HG03066 (cell line): Measurements from ENCODE around the gene ATP6V0B.

Source experiments
- ATAC-seq: cut with Tn5 transposase; IDR thresholded peaks from one replicate; pipeline ENCODE4 v1.9.1; 2021; ENCODE audit warnings: low read depth; ENCODE audit not compliant: unreplicated experiment

Gene ATP6V0B

DNA sequence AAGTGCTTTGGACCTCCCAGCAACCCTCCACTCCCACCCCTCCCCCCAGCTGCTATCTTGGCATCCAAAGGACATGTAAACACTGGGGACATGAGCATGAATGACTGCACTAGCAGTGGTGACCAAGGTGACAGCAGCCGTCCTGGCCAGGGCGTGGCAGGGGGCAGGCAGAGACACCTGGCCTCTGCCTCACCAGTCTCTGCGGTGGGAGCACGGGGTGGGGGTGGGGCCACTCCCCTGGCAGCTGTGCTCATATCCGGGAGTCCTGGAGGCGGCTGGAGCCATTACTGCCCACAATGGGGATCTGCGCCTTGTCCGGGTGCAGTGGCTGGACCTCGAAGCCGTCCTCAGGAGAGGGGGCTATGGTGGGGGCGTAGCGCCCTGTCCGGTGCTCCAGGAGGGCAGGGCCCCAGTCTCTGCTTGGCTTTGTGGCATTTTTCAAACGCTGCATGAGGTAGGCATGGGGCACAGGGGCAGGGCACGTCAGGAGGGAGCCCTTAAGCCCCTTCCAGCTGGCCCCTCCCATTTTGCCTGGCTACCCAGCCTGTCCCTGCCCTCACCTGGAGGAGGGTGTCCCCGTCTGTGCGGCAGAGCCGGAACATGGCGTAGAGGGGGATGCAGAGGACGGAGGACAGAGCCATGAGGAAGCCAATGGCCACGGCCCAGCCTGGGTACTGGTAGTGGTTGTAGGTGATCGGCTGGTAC lies 22.7 kb downstream of the ATP6V0B start:
- no peak for ATAC-seq

DNA sequence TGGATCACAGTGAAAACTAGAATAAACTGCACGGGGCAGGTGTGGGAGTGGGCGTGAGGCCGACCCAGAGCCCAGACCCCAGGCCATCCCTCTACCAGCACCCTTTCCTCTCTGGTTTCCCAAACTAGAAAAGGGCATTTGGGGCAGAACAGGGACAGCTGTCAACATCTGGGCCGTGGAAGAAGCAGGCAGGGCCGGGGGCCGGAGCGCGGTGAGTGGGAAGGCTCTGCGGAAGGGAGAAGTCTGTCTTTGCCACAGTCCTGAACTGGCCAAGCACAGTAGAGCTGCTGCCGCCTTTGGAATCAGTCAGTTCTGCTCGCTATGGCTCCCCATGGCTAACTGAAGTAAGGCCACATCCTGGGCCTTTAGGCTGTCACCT lies 23.2 kb downstream of the ATP6V0B start:
- no peak for ATAC-seq

DNA sequence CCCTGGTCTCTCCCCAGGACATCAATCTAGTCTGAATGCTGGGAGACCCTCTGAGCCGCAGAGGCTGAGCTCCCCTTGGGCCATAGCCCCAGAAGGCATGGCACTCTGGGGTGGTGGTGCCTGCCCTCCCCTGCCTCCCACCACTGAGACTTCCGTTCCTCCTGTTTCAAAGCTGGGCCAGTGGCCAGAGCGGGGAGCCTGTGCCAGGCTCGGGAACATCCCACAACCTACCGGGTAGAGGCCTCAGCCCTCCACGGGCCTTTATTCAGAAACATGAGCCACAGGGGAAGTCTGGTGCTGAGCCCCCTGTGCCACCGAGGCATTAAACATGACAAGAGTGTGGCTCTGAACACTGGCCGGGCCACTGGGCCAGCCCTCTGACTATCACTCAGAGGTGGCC lies 24.7 kb downstream of the ATP6V0B start:
- ATAC-seq = no peak

DNA sequence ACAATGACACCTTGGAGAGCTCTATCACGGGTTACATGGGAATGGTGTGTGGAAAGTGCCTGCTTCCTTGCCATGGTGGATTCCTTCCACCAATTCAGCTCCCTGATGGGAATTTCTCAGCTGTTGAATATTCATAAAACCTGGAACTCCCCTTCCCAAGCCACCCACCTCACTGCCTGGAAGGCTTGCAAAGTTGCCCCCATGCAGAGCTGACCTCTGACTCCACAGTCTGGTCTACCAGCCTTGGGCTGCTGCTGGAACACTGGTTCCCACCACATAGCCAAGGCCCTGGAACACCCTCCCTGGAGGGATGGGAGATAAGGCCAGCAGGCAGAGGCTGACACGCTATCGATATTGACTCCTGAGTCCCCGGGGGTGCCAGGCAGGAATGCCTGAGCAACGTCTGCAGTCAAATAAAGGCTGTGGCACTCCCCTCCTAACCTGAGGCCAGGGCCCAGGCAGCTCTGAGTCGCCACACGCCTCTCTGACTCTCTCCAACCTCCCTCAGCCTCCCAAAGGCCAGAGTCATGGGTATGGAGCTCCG lies 25.4 kb downstream of the ATP6V0B start:
- no peak for ATAC-seq

DNA sequence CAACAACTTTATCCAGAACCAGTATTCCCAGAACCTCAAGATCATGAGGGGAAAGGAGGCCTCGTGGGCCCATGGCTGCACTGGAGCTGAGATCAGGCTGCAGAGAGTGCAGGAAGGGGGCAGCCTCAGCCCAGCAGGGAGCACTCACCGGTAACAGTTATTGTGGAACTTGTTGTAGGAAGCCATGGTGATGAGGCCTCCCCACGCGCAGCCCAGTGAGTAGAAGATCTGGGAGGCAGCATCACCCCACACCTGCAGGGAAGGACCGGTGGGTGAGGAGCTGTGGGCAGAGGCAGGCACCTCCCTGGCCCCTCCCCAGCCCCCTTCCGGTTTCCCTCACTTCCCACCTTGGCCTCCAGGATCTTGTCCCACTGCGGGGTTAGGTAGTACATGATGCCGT lies 27.4 kb downstream of the ATP6V0B start:
- ATAC-seq = no peak

DNA sequence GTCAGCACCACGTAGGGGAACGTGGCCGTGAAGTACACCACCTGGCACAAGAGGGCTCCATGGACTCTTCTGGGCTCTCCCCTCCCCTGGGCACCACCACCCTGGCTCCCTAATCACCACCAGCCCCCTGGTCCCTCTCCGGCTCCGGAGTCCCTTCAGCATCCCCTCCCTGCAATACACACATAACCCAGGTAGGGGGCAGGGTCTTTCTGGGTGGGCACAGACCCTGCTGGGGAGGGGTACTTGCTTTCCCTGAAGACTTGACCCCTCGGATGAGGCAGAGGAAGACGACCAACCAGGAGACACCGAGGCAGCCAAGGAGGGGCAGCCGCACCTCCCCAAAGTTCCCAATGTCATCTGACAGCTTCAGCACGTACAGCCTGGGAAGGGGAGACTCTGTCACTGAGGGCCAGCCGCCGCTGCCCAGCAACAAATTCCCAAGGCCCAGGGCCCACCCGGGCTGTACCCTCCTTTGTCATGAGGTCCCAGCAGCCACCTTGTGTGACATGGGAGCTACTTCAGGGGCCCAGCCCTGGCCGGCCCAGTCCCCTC lies 27.9 kb downstream of the ATP6V0B start:
- ATAC-seq = no peak

DNA sequence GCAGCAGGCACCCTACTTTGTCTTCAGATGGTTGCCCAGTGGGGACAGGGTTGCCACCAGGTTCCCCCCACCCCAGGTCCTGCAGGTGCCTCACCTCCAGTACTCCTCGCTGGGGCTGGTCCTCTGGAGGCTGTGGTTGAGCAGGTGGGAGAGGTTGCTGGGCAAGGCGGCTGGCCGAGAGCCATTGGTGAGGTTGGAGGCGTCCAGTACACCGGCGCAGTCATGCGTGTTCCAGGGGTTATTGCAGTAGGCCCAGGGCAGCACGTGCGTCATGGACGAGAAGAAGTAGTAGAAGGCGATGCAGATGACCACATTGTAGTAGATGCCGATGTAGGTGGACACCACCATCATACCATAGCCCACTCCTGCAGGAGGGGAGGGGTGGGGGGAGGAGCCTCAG lies 33.5 kb downstream of the ATP6V0B start:
- no peak for ATAC-seq

DNA sequence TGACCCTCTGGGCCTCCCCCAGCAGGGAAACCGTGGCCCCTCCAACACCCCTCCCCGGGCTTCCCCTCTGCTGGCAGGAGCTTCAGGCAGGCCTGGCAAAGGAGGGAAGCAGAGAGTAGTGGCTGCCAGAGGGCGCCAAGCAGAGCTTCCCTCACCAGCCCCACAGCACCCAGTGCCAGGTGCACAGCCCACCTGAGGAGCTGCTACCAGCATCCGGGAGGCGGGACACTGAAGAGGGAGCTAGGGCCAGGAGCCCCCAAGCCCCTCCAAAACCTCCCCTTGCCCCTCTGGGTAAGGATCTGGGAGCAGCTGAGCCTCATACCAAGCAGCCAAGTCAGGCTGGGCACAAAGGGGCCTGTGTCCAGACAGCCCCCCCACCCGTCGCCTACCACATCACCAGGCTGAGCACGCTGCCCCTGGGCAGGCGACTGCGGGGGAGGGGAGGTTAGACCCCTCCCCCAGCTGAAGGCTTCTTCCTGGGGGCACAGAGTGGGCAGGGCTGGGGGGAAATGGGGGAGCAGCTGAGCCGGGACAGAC lies 36.2 kb downstream of the ATP6V0B start:
- ATAC-seq = no peak

DNA sequence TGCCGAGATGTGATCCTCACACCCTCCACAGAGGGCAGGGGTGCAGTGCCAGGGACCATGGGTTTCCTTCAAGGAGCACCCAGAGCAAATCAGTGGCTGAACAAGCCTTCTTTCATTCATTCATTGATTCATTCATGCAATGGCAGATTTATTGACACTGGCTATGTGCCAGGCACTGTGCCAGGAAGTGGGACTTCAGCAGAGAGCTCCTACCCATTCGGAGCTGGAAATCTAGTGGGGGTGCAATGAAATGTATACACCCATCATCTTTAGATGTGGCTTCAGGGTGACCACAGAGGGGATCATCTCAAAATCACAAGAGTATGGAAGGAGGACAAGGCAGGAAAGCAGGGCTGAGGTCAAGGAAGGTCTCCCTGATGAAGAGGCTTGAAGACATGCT lies 37.6 kb downstream of the ATP6V0B start:
- no peak for ATAC-seq

DNA sequence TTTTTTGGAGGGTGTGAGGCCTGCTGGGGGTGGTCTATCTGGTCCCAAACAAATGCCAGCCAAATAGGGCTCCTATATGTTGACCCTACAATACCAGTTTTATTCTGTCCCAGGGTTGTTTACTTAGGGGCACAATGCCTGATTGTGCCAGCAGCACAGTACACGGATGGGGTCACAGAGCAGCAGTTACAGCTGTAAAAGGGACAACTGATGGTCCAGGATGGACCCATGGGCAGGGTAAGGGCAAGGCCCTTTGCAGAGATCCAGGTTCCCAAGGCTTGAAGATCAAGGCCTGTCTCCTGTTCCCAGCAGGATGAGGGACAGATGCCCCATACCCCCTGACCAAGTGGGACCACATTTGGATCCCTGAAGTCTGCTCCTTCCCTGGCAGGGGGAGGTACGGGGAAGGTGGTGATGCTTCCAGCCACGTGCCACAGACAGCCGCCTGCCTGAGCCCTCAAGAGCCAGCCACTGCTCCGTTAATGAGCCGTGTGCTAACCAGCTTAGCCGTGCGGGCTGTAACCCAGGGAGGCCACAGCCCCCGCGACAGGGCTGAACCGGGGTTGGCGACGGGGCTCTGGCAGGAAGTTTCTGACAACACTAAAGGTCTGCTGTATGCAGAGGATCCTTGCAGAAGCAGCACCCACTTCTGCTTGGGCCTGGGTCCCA lies 38.3 kb downstream of the ATP6V0B start:
- ATAC-seq = no peak

DNA sequence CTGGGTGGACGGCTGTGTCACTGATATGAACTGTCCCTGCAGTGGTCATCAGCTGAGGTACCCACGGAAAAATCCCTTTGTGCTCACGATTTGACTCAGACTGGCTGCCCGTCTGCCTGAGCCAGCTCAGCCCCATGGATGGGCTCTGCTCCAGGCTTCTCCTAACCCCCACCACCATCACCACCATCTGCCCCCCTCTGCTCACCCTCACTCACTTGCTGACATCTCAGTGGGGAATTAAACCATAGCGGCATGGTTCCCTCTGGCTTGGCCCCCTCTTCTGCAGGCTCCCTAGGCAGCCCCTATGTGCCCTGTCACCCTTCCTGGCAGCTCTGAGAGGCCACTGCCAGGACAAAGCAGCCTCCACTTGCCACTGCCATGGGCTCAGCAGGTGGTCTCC lies 39.2 kb downstream of the ATP6V0B start:
- no peak for ATAC-seq

DNA sequence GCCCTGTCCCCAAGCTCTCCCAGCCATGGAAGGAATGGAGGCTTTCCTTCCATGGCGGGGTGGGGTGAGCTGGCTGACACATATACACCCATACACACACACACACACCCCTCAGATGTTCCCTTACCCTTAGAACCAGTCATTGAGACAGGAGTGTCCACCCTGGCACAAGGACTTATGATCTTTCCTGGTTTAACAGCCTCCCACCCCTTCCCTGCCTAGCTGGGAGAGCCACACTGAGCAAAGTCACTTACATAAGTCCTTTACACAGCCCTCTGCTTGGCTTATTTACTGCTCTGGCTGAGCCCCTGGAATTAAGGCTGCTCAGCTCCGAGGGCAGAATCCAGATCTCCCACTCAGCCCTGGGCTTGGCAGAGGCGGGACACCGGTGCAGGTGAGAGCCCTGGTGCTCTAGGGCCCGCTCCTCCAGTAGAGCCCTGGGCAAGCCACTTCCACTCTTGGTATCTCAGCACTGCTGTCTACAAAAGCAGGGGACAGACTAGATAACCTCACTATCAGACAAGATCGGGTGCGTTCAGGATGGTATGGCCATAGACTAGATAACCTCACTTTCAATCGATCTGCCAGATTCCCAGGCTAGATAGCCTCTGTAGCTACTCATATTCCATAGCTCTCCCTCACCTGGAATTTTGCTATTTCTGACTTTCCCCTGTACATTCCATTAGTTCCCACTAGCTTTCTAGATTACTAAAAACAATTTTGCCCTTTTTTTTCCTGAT lies 39.8 kb downstream of the ATP6V0B start:
- no peak for ATAC-seq

DNA sequence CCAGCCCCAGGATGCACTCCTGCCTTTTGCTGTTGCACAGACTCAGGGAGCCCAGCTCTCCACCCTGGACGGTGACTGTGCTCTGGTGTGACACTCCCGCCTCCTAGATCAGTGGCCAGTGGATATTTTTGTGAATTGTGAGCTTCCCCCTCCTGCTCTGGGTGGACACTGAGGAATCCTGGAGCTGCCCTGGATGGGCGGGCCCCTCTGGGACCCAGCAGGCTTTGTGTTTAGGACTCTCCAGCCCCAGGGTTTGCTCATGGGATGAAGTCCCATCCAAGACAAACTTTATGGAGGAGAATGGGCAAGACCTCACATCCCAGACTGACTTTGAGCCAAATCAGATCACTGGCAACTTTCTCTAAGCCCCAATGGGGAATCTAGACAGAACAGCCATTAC lies 40.4 kb downstream of the ATP6V0B start:
- no peak for ATAC-seq

DNA sequence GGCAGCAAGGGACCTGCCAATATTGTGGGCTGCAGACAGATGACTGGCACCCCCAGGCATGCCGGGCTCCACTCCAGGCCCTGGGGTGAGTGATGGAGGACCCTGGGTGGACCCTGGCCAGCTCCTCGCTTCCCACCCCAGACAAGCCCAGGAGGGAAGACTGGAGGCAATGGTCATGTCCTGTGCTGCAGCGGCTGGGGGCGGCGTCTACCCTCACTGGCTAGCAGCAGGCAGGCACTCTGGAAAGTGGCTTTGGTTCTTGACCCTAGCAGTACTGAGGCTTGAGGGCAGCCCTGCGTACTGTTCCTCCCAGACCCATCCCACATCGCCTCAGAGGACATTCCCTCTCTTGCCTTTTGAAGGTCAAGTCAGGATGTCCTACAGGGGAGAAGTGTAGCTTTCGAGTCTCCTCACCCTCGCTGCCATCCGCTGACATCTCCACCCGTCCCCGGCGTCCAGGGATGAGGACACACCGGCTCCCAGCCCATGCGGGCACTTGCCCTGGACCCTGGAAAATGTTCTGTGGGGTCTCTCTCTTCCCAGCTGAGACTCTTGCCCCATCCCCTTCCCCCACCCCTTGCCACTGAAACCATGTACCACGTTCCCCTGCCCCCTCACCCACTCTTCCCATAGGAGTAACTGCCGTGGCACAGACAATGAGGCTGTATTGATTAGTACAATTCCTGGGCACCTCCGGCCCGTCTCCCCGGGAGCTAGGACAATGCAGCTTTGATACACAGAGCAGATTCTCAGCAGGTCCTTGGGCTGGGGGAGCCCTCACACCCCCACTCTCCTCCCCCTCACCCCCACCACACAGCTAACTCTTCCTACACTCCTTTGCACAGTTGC lies 41.5 kb downstream of the ATP6V0B start:
- no peak for ATAC-seq

DNA sequence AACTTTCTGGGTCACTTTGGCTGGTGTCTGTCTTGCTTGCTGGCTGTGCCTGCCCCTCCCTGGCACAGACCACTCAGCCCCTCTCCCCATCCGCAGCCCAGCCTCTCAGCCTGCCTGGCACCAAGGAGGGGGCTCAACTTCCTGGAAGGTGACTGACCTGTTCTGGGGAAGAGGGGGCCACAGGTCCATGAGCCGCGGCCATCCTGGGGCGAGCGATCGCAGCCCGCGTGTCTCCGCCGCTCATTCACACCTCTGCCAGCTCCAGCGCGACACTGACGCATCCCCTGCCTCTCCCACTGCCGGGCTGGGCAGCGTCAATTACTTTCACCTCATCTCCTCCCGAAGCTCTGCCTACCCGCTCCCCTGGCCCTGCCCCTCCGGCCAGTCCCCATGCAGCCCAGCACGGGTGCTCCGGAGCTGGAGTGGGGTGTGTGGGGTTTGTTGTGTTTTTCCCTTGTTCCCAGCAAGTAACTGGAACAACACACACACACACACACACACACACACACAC lies 42.2 kb downstream of the ATP6V0B start:
- ATAC-seq = no peak

DNA sequence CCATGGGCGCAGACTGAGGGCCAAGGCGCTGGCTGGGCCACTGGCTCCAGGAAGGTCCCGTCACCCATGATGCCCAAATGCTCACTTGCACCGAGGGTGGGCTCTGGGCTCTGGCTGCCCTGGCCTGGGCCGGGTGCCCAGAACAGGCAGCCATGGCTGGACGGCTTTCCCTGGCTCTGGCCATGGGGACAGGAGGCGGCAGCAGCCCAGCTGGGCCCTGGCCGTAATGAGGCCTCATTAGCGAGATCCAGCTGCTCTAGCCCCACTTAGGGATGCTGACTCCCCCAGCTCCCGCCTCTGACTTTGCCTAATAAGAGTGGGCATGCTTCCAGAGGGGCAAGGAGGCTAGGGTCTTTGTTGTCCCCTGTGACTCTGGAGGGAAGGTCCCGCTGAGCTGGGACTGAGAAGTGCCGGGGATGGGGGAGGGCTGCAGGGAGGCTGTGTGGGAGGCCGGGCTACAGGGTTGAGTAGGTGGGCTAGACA lies 44.7 kb downstream of the ATP6V0B start:
- ATAC-seq = no peak

DNA sequence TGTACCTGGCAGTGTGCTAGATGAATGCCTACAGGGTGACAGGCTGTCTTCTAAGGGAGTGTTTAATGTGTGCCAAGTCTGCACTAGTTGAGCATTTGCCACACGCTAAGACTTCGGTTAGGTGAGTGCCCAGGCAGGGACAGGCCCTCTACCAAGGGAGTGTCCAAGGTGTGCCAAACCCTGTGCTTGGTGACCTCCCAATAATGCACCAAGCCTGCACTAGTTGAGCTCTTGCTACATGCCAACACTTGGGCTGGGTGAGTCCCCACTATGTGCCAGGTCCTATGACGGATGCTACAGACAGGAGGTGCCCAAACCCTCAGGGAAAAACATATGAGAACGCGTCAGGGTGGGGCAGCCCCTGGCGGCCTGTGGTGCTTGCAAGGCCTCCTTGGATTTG lies 45.7 kb downstream of the ATP6V0B start:
- no peak for ATAC-seq

DNA sequence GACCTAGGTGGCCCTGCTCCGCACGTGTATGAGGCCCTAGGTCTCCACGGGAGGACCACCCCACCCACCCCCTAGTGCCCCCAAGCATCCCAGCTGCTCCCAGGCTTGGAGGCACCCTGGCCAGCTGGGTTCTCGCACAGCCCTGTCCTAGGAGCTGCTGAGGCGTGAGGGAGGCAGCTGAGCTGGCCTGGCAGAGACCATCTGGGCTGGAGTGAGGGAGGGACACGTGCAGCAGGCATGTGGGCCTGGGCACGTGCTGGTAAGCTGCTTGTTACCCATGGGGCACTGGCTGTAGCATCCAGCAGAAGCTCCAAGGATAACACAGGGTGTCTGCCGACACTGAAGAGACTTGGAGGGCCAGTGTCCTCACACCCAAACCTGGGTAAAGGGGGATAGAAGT lies 46.4 kb downstream of the ATP6V0B start:
- ATAC-seq = no peak

DNA sequence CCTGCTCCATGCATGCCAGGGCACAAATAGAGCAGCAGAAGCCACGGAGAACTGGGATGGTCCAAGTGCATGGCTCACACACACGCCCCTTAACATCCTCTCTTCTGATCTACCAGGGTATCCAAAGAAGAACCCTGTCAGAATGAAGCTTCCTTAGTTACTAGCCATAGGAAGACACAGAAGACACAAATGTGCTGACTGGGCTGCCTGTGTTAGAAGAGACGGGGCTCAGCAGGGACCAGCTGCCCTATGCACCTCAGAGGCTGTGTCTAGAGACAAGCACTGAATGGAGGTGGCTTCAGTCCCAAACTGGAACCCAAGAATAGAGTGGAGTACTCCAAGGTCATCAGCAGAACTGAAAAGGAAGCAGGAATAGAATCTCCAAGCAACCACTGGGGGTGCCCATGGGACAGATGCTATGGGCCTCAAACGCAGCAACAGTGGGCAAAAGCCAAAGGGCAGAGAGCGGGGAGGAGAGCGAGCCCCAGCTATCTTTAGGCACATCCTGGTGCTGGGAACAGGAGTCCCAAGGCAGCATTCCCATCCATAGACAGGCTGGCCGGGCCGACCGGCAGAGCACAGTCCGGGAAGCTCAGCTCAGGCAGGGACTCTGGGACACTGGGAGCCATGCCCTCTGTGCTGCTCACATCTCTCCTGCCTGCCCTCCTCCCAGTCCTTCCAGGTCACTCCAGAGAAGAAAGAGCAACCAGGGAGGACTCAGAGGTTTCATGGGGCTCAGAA lies 47.0 kb downstream of the ATP6V0B start:
- no peak for ATAC-seq
